Measurements from ENCODE around the gene RNU6-9.
"Not testable (repeated sequence)": the region's sequence is repeated elsewhere in the genome, so short reads cannot be mapped to it uniquely, and the experiment has no call there.

Gene RNU6-9

DNA sequence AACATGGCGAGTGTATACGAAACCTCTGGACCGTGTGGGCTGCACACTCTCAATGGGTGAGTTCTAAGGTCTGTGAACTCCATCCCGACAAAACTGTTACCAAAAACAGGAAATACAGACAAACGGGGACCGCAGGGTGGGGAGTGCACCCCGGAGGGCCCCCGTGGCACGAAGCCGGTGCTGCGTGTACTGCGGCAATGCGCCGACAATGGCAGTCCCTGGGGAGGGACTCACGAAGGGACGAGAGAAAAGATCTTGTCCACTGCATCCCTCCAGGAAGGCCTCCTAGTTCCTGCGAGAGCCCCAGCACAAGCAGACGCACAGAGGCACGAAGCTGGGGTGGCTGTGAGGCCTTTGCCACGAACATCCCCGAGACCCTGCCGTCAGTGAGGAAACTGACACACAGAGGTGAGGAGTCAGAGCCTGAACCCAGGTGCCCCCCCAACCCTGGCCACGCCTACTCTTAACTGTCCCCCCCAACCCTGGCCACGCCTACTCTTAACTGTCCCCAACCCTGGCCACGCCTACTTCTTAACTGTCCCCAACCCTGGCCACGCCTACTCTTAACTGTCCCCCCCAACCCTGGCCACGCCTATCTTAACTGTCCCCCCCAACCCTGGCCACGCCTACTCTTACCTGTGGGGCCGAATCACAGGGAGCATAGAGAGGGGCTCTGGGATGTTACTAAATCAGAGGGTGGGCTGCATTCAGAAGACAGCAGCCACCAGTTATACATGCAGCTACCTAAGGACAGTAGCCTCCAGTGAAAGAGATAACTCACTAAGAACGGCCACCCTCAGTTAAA, 4.5 kb upstream of the RNU6-9 start:
- H3K4me2 ChIP-seq: no peak overlapping the region
- H3K9me3 ChIP-seq (replicated peaks in 1 of 11): no peaks in the 10 kb centered on the region
- peaks cover 6 to 17% (median 10%) of the 10 kb centered on the region in 10 experiments; a peak in 18 of 20 replicates for H3K4me1 ChIP-seq
- peaks cover 62 to 75% (median 73%) of the 10 kb centered on the region in 11 experiments for H3K36me3 ChIP-seq
- no peak overlapping the region for H3K4me3 ChIP-seq
- TF ChIP-seq Cebpa-rat (IDR thresholded peaks at IDR 0.05): no peak
- no peaks in the 10 kb centered on the region for H3K27me3 ChIP-seq
- H3K27ac ChIP-seq: no peak overlapping the region
- peaks cover 0 to 80% (median 33%) of the 10 kb centered on the region in 11 experiments; a peak in 15 of 22 replicates for H4K20me1 ChIP-seq
- H3K9ac ChIP-seq: no peak overlapping the region

DNA sequence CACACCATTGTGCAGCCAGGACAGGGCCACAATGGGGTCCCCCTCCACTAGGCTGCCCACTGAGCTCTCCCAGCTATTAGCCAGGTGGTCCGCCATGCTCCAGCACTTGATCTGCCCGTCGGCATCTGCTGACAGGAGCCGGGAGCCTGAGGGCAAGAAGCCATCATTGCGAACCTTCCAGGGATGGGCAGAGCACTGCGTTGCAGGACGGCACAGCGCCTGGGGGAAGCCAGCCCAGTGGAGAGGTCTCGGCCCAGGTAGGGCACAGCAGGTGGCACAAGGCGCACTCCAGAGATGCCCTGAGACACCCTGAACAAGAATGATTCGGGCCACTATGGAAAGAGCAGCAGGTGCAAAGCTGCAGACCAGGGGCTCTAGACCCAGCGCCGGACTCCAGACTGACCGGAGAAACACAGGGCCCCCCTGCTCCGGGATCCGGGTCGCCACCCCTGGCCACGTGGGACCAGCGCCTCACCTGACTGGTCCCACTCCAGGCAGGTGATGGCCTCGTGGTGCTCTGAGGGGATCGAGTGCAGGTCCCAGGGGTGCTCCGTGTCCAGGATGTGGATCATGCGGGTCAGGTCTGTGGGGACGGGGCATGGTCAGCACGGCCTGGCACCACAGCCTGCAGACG, 3.5 kb upstream of the RNU6-9 start:
- no peak for TF ChIP-seq Cebpa-rat (IDR thresholded peaks at IDR 0.05)
- H3K4me2 ChIP-seq: no peak overlapping the region
- peaks cover 0 to 71% (median 33%) of the 10 kb centered on the region in 11 experiments; a peak in 15 of 22 replicates for H4K20me1 ChIP-seq
- H3K36me3 ChIP-seq: peaks cover 52 to 65% (median 63%) of the 10 kb centered on the region in 11 experiments
- H3K27me3 ChIP-seq: no peaks in the 10 kb centered on the region
- 0 out of 22 replicates have a peak overlapping the region, but pooled peaks of 1 of the 11 experiments have one; percentile 3 for H3K9ac ChIP-seq
- peaks cover 6 to 25% (median 13%) of the 10 kb centered on the region in 10 experiments; a peak in 18 of 20 replicates for H3K4me1 ChIP-seq
- no peaks in the 10 kb centered on the region for H3K9me3 ChIP-seq (replicated peaks in 1 of 11)
- no peak overlapping the region for H3K27ac ChIP-seq
- no peak overlapping the region for H3K4me3 ChIP-seq

DNA sequence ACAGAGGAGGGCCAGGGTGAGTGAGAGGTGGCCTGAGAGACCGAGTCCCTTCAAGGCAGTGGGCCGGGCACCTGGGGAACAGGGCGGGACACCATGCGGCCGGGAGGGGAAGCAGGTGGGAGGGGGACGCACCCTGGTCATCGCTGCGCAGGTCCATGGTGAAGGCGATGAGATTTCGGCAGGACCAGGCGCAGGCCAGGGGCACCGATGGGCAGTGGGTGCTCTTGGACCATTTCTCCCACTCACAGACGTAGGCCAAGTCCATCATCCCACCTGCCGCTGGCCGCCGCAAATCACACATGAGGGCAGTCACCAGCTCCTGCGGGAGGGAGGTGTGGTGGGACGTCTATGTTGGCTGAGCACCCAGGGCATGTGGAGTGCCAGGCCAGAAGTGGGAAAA, 2.5 kb upstream of the RNU6-9 start:
- Histone ChIP-seq H3K4me3 (no peak overlapping the region), H3K27ac (no peak overlapping the region), H3K9ac (peak overlapping the region in 4 of 11 experiments; percentile 18 to 34 (median 24); a peak in 3 of 22 replicates), H3K27me3 (no peaks in the 10 kb centered on the region), H3K9me3 (replicated peaks in 1 of 11) (no peaks in the 10 kb centered on the region), H4K20me1 (peaks cover 0 to 61% (median 33%) of the 10 kb centered on the region in 11 experiments; a peak in 15 of 22 replicates), H3K4me2 (peak overlapping the region in 2 of 11 experiments; percentile 25 to 86; a peak in 1 of 22 replicates), H3K36me3 (peaks cover 42 to 57% (median 53%) of the 10 kb centered on the region in 11 experiments), H3K4me1 (peaks cover 6 to 25% (median 13%) of the 10 kb centered on the region in 10 experiments; a peak in 18 of 20 replicates)
- TF ChIP-seq Cebpa-rat (IDR thresholded peaks at IDR 0.05): no peak

DNA sequence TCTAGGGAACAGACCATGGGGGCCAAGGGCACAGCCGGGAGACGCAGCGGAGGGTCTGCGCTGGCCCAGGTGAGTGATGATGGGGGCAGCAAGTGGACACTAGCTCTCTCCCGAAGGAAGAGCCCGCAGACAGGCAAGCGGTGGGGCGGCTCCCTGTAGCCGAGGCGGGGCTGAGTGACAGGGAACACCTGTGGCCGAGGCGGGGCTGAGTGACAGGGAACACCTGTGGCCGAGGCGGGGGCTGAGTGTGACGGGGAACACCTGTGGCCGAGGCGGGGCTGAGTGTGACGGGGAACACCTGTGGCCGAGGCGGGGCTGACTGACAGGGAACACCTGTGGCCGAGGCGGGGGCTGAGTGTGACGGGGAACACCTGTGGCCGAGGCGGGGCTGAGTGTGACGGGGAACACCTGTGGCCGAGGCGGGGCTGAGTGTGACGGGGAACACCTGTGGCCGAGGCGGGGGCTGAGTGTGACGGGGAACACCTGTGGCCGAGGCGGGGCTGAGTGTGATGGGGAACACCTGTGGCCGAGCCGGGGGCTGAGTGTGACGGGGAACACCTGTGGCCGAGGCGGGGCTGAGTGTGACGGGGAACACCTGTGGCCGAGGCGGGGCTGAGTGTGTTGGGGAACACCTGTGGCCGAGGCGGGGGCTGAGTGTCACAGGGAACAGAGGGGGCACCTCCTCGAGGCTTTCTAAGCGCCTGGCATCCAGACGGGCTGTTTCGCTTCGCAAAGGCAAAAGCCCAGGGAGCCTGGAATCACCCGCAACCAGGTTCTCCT, 1.7 kb upstream of the RNU6-9 start:
- not testable (repeated sequence) for H3K9me3 ChIP-seq (replicated peaks in 1 of 11); H3K27me3 ChIP-seq
- H3K4me1 ChIP-seq: peaks cover 6 to 25% (median 13%) of the 10 kb centered on the region in 10 experiments; a peak in 18 of 20 replicates
- H3K9ac ChIP-seq: peak overlapping the region; percentile 91 to 97 (median 93)
- H3K27ac ChIP-seq: peak overlapping the region in 9 of 11 experiments; percentile 90 to 97 (median 95); a peak in 15 of 22 replicates
- peak overlapping the region; percentile 84 to 93 (median 88) for H3K4me2 ChIP-seq
- H3K4me3 ChIP-seq: peak overlapping the region; percentile 71 to 90 (median 78)
- H3K36me3 ChIP-seq: peaks cover 42 to 57% (median 51%) of the 10 kb centered on the region in 11 experiments
- peaks cover 0 to 59% (median 33%) of the 10 kb centered on the region in 11 experiments; a peak in 15 of 22 replicates for H4K20me1 ChIP-seq

DNA sequence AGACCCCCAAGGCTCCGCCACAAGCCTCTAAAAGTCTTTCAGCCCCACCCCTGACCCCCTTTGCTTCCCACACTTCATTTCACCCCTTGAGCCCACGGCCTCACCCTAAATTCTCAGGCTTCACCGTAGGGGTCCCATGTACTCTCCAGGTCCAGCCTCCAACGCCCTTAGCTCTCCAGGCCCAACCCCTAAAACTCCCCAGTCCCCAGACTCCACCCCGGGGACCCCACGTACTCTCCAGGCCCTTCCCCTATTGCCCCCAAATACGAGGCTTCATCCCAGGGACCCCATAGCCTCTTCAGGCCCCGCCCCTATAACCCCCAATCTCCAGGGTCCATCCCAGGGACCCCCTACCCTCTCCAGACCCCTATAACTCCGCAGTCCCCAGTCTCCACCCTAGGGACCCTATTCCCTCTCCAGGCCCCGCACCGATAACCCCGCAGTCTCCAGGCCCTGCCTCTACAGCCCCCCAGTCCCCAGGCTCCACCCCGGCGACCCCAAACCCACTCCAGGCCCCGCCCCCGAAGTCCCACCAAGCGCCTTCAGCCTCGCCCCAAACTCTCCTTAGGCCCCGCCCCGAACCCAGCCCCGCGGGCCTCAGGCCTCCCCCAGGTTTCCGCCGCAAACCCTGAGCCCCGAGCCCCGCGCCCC, 916 bp upstream of the RNU6-9 start:
- no peaks in the 10 kb centered on the region for H3K27me3 ChIP-seq
- H3K4me1 ChIP-seq: peaks cover 6 to 25% (median 13%) of the 10 kb centered on the region in 10 experiments; a peak in 18 of 20 replicates
- H3K4me3 ChIP-seq: peak overlapping the region; percentile 71 to 90 (median 78)
- H3K27ac ChIP-seq: peak overlapping the region; percentile 90 to 97 (median 95)
- H3K4me2 ChIP-seq: peak overlapping the region; percentile 84 to 93 (median 88)
- H3K9me3 ChIP-seq (replicated peaks in 1 of 11): no peaks in the 10 kb centered on the region
- H3K36me3 ChIP-seq: peaks cover 42 to 57% (median 51%) of the 10 kb centered on the region in 11 experiments
- H4K20me1 ChIP-seq: peaks cover 0 to 57% (median 33%) of the 10 kb centered on the region in 11 experiments; a peak in 15 of 22 replicates
- no peak for TF ChIP-seq Cebpa-rat (IDR thresholded peaks at IDR 0.05)
- peak overlapping the region; percentile 91 to 97 (median 93) for H3K9ac ChIP-seq

DNA sequence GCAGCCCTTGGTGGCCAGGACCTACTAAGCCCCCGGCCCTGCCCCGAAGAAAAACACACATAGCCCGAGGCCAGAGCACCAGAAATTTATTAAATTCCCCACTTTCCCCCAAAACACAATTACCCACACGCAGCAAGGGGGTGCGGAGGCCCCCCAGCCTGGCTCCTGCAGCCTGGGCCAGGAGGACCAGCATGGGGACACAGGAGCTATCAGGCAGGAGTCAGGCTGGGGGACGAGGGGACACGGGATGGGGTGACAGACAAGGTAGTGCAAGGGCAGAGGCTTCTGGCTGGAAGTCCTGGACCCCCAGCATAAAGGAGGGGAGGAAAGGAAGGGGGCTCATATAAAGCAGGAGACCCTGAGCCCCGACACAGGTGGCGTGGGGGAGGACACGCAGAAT, 3.1 kb downstream of the RNU6-9 start:
- H3K27me3 ChIP-seq: no peaks in the 10 kb centered on the region
- no peak overlapping the region for H3K4me3 ChIP-seq
- H3K27ac ChIP-seq: no peak overlapping the region
- H3K9ac ChIP-seq: no peak overlapping the region
- H3K4me2 ChIP-seq: no peak overlapping the region
- H3K36me3 ChIP-seq: peaks cover 26 to 47% (median 35%) of the 10 kb centered on the region in 11 experiments; a peak in 20 of 22 replicates
- no peak for TF ChIP-seq Cebpa-rat (IDR thresholded peaks at IDR 0.05)
- H4K20me1 ChIP-seq: peaks cover 7 to 57% (median 33%) of the 10 kb centered on the region in 11 experiments; a peak in 19 of 22 replicates
- H3K9me3 ChIP-seq (replicated peaks in 1 of 11): no peaks in the 10 kb centered on the region
- peaks cover 15 to 41% (median 29%) of the 10 kb centered on the region in 10 experiments for H3K4me1 ChIP-seq

DNA sequence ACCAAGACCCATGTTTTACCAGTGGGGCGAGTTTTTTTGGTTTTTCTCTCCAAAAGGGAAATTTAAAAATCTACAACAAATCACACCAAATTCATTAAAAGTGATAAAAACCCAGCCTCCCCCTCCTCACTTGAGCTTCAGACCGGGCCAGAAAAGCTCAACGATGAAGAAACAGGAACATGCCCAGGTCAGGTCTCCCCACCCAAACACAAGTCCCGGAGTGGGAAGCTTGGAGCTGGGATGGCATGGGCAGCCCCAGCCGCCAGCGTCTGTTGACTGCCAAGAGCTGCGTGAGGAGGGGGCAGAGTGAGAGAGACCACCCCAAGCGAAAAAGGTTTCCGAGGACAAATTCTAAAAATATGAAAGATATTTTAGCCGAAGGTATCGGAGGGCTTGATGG, 3.7 kb downstream of the RNU6-9 start:
- H3K9me3 ChIP-seq (replicated peaks in 1 of 11): no peaks in the 10 kb centered on the region
- H3K4me1 ChIP-seq: peaks cover 10 to 37% (median 25%) of the 10 kb centered on the region in 10 experiments
- no peak overlapping the region for H3K4me3 ChIP-seq
- no peak overlapping the region for H3K27ac ChIP-seq
- no peak overlapping the region for H3K4me2 ChIP-seq
- TF ChIP-seq Cebpa-rat (IDR thresholded peaks at IDR 0.05): no peak
- H4K20me1 ChIP-seq: peaks cover 11 to 57% (median 30%) of the 10 kb centered on the region in 11 experiments; a peak in 19 of 22 replicates
- peaks cover 28 to 51% (median 36%) of the 10 kb centered on the region in 11 experiments; a peak in 20 of 22 replicates for H3K36me3 ChIP-seq
- H3K9ac ChIP-seq: 0 out of 22 replicates have a peak overlapping the region, but pooled peaks of 1 of the 11 experiments have one; percentile 10
- no peaks in the 10 kb centered on the region for H3K27me3 ChIP-seq
